HEK293T (cell line): Measurements from ENCODE around the gene KMT2B.

Experiments
- ARNT ChIP-seq: fragments of 450-650 bp; IDR thresholded peaks from 2 replicates; pipeline ENCODE4 v1.6.1; 2017; ENCODE audit warnings: mild to moderate bottlenecking
- ELF4 ChIP-seq: fragments of 450-650 bp; IDR thresholded peaks from 2 replicates; pipeline ENCODE4 v1.6.1; 2017; ENCODE audit warnings: antibody characterized with exemption
- FOXA1 ChIP-seq: fragments of 450-650 bp; IDR thresholded peaks from 2 replicates; pipeline ENCODE4 v1.6.1; 2016; ENCODE audit warnings: mild to moderate bottlenecking
- L3MBTL2 ChIP-seq: fragments of 450-650 bp; conservative IDR thresholded peaks from 2 replicates; pipeline ENCODE4 v1.6.1; 2016; ENCODE audit warnings: mild to moderate bottlenecking
- NFRKB ChIP-seq: fragments of 450-650 bp; IDR thresholded peaks from 2 replicates; pipeline ENCODE4 v1.6.1; 2016; ENCODE audit warnings: mild to moderate bottlenecking, moderate library complexity

DNA sequence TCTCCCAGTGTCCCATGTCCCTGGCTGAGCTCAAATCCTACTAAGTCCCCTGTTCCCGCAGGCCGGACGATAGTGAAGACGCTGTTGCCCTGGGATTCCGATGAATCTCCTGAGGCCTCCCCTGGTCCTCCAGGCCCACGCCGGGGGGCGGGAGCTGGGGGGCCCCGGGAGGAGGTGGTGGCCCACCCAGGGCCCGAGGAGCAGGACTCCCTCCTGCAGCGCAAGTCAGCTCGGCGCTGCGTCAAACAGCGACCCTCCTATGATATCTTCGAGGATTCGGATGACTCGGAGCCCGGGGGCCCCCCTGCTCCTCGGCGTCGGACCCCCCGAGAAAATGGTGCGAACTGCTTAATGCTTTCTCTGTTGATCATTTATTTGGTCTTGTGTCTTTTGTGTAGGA is 5.9 kb downstream of the KMT2B start:
- TF ChIP-seq ARNT (no peak), NFRKB (no peak), L3MBTL2 (no peak), FOXA1 (no peak), ELF4 (no peak)
